ENCODE data around the gene ASTL.

The ASTL gene

DNA sequence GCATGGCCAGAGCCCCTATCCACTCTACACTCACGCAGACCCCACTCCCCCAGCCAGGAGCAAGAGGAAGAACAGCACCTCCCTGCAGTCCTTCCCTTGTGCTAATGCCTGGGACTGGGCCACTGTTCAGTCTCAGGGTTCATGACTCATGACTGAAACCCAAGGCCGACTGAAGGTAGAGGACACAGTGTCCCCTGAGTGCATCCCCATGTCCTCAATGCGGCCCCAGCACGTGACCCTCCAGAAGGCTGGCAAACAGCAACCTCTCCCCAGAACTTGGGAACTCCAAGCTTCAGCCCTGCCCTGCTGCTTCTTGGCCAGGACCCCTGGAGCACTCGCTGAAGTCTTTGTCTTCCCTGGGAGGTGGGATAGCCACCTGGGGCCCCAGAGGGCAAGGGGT lies 15.9 kb downstream of the ASTL start:
- H3K4me3 Mint-ChIP-seq, result no peak overlapping the region
- no peaks in the 10 kb centered on the region for H3K36me3 Mint-ChIP-seq (ENCODE audit: low read depth)
- no peak overlapping the region for H3K27ac Mint-ChIP-seq
- TF ChIP-seq, protein P1, sequence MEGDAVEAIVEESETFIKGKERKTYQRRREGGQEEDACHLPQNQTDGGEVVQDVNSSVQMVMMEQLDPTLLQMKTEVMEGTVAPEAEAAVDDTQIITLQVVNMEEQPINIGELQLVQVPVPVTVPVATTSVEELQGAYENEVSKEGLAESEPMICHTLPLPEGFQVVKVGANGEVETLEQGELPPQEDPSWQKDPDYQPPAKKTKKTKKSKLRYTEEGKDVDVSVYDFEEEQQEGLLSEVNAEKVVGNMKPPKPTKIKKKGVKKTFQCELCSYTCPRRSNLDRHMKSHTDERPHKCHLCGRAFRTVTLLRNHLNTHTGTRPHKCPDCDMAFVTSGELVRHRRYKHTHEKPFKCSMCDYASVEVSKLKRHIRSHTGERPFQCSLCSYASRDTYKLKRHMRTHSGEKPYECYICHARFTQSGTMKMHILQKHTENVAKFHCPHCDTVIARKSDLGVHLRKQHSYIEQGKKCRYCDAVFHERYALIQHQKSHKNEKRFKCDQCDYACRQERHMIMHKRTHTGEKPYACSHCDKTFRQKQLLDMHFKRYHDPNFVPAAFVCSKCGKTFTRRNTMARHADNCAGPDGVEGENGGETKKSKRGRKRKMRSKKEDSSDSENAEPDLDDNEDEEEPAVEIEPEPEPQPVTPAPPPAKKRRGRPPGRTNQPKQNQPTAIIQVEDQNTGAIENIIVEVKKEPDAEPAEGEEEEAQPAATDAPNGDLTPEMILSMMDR (IDR thresholded peaks at IDR 0.05), result no peak
- H3K27me3 Mint-ChIP-seq (ENCODE audit: low read depth, poor library complexity), result peaks cover 70% of the 10 kb centered on the region
- no peak for DNase-seq
- peaks cover 16% of the 10 kb centered on the region for H3K4me1 Mint-ChIP-seq
- no peaks in the 10 kb centered on the region for H3K9me3 Mint-ChIP-seq

DNA sequence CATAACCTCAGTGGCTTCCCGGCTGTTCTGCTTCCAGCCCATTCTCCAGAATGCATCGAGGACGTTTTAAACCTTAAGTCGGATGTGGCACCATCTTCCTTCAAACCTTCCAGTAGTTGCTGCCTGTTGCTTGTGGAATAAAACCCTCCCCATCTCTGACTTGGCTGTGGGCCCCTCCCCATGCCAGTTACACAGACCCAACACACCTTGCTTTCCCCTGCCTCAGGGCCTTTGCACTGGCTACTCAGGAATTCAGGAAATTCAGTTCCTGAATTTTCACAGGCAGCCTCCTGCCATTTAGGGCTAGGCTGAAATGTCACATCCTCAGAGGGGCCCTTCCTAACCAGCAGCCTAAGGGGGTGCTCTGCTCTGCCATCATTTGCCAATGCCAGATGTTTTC lies 16.9 kb downstream of the ASTL start:
- H3K4me1 Mint-ChIP-seq, result peaks cover 19% of the 10 kb centered on the region
- DNase-seq, result no peak
- no peak overlapping the region for H3K27ac Mint-ChIP-seq
- H3K9me3 Mint-ChIP-seq, result no peaks in the 10 kb centered on the region
- peaks cover 67% of the 10 kb centered on the region for H3K27me3 Mint-ChIP-seq (ENCODE audit: low read depth, poor library complexity)
- TF ChIP-seq, protein P1 (IDR thresholded peaks at IDR 0.05), result no peak
- H3K4me3 Mint-ChIP-seq, result no peak overlapping the region
- H3K36me3 Mint-ChIP-seq (ENCODE audit: low read depth), result no peaks in the 10 kb centered on the region

DNA sequence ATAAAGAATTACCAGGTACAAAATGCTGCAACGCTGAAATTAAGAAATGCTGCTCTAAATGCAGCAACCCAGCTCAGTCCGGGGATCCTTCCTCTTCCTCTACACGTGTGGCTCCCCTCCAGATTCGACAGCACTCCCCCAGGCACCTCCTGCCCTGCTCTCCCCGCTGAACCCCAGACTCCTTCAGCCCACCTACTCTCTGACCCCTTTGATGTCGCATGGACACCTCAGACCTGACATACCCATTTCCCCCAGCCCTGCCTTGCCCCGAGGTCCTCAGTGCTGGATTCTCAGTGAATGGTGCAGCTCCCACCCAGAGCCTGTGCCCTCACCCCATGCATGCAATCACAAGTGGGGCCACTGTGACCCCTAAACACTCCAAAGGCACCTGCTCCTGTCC lies 17.3 kb downstream of the ASTL start:
- no peaks in the 10 kb centered on the region for H3K36me3 Mint-ChIP-seq (ENCODE audit: low read depth)
- H3K27me3 Mint-ChIP-seq (ENCODE audit: low read depth, poor library complexity), result peaks cover 66% of the 10 kb centered on the region
- DNase-seq, result no peak
- no peaks in the 10 kb centered on the region for H3K9me3 Mint-ChIP-seq
- no peak overlapping the region for H3K4me3 Mint-ChIP-seq
- peaks cover 19% of the 10 kb centered on the region for H3K4me1 Mint-ChIP-seq
- TF ChIP-seq, protein P1 (IDR thresholded peaks at IDR 0.05), result no peak
- H3K27ac Mint-ChIP-seq, result no peak overlapping the region

DNA sequence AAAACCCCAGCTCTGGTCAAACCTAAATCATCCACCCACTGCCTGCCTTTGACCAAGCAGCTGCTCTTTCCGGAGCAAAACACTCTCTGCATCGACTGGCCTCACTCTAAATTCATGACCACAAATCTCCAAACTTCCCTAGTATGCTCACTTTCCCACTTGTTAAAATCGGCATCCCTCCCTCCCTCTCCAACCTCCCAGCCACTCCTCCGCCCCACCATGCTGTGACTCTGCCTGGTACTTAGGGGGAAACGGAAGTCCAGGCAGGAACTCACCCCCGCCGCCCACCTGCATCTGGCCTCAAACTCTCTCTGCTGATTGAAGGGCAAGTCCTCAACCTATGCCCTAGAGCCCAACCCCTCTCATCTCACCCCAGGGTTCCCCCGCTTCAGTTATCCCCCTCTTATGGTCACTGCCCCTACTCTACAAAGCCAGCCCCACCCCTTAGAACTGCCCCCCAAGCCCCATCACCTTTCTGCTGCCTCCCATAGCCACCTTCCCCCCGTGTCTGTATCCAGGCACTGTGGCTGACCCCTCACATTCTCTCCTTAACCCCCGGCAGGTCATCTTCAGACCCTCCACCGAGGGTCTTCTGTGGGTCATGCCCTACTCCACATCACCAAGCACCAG lies 18.1 kb downstream of the ASTL start:
- no peak overlapping the region for H3K27ac Mint-ChIP-seq
- peaks cover 26% of the 10 kb centered on the region for H3K4me1 Mint-ChIP-seq
- TF ChIP-seq, protein P1 (IDR thresholded peaks at IDR 0.05), result no peak
- DNase-seq, result no peak
- peaks cover 5% of the 10 kb centered on the region for H3K36me3 Mint-ChIP-seq (ENCODE audit: low read depth)
- no peak overlapping the region for H3K4me3 Mint-ChIP-seq
- peaks cover 67% of the 10 kb centered on the region for H3K27me3 Mint-ChIP-seq (ENCODE audit: low read depth, poor library complexity)
- peaks cover 7% of the 10 kb centered on the region for H3K9me3 Mint-ChIP-seq

DNA sequence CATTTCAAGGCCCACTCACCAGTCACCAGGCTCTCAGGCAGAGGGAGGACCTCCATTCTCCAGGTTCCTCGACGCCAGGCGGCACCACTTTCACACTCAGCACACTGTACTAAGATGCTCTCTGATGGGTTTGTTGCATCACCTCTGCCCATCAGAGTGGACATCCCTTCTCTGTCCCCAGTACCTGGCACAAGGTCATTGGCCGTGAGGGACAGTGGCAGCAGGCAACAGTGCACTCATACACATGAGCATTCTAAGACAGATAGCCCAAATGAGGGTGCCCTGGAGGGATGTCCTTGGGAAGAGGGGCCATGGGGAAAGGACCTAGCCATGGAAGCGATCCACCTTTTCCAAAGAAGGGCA lies 18.9 kb downstream of the ASTL start:
- Mint-ChIP-seq H3K9me3 (peaks cover 10% of the 10 kb centered on the region), H3K4me1 (peaks cover 26% of the 10 kb centered on the region), H3K36me3 (ENCODE audit: low read depth) (peaks cover 6% of the 10 kb centered on the region), H3K27me3 (ENCODE audit: low read depth, poor library complexity) (peaks cover 68% of the 10 kb centered on the region), H3K27ac (no peak overlapping the region), H3K4me3 (no peak overlapping the region)
- TF ChIP-seq, protein P1 (IDR thresholded peaks at IDR 0.05), result no peak
- no peak for DNase-seq

DNA sequence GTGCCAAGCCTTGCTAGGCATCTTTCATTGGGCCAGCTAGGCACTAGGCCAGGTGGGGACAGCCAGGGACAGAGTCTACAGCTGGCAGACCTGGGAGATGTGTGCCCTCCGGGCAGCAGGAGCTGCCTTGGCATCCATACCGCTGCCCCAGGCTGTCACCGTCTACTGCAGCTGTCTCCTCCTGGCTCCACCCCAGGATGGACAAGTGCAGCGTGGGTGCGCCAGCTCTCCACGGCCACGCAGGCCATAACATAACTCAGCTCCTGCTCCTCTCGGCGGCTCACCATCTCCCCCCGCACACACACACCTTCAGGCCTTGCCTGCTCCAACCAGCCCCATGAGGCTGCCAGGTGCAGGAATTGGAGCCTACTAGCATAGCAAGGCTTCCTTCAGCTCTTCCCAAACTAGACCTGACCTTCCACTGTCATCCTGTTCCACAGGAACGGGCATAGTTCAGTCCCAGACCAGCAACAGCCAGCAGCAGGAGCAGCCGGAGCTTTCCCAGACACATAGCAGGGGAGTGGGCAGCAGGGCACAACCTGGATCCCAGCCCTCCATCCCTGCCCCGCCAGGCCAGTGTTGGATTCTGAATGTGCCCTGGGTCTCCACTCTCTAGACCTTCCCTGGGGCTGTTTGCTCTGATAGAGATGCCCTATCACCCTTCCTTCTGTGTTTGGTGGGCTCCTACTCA lies 19.5 kb downstream of the ASTL start:
- TF ChIP-seq, protein P1 (IDR thresholded peaks at IDR 0.05), result no peak
- Mint-ChIP-seq H3K9me3 (peaks cover 10% of the 10 kb centered on the region), H3K27ac (no peak overlapping the region), H3K36me3 (ENCODE audit: low read depth) (peaks cover 6% of the 10 kb centered on the region), H3K4me3 (no peak overlapping the region), H3K27me3 (ENCODE audit: low read depth, poor library complexity) (peaks cover 74% of the 10 kb centered on the region), H3K4me1 (peaks cover 26% of the 10 kb centered on the region)
- no peak for DNase-seq

All from nephron progenitor cell (in vitro differentiated cells).